HEK293 (cell line): ENCODE measurements around the gene FAM219B.

Experiments used
- GLI4 ChIP-seq: fragments of 450-650 bp; formaldehyde crosslinking; IDR thresholded peaks from 2 replicates; pipeline ENCODE4 v1.5.1; 2016; ENCODE audit warnings: missing biosample characterization, missing genetic modification characterization
- IKZF3 ChIP-seq: fragments of 450-650 bp; IDR thresholded peaks from 2 replicates; pipeline ENCODE4 v1.5.0; 2018; ENCODE audit warnings: missing biosample characterization, mild to moderate bottlenecking, missing genetic modification characterization, moderate library complexity
- KLF10 ChIP-seq: fragments of 450-650 bp; IDR thresholded peaks from 2 replicates; pipeline ENCODE4 v1.5.1; 2018; ENCODE audit warnings: missing biosample characterization, mild to moderate bottlenecking, missing genetic modification characterization
- REPIN1 ChIP-seq: fragments of 450-650 bp; formaldehyde crosslinking; IDR thresholded peaks from 2 replicates; pipeline ENCODE4 v1.5.1; 2017; ENCODE audit warnings: missing biosample characterization, missing genetic modification characterization, low read depth
- SCRT1 ChIP-seq: fragments of 450-650 bp; formaldehyde crosslinking; IDR thresholded peaks from 2 replicates; pipeline ENCODE4 v1.5.1; 2016; ENCODE audit warnings: missing biosample characterization, missing genetic modification characterization, borderline replicate concordance
- SP2 ChIP-seq: fragments of 450-650 bp; formaldehyde crosslinking; IDR thresholded peaks from 2 replicates; pipeline ENCODE4 v1.5.1; 2016; ENCODE audit warnings: missing biosample characterization, missing genetic modification characterization
- SP7 ChIP-seq: fragments of 450-650 bp; formaldehyde crosslinking; IDR thresholded peaks from 2 replicates; pipeline ENCODE4 v1.5.1; 2016; ENCODE audit warnings: missing biosample characterization, missing genetic modification characterization
- ZBTB1 ChIP-seq: fragments of 450-650 bp; formaldehyde crosslinking; IDR thresholded peaks from 2 replicates; pipeline ENCODE4 v1.5.1; 2016; ENCODE audit warnings: missing biosample characterization, missing genetic modification characterization
- ZBTB20 ChIP-seq: fragments of 450-650 bp; formaldehyde crosslinking; IDR thresholded peaks from 2 replicates; pipeline ENCODE4 v1.5.1; 2016; ENCODE audit warnings: missing biosample characterization, missing genetic modification characterization
- ZBTB21 ChIP-seq: fragments of 450-650 bp; formaldehyde crosslinking; IDR thresholded peaks from 2 replicates; pipeline ENCODE4 v1.5.1; 2017; ENCODE audit warnings: missing biosample characterization, missing genetic modification characterization
- ZEB2 ChIP-seq: fragments of 450-650 bp; formaldehyde crosslinking; IDR thresholded peaks from 2 replicates; pipeline ENCODE4 v1.5.1; 2016; ENCODE audit warnings: missing biosample characterization, missing genetic modification characterization
- ZFP69B ChIP-seq: fragments of 450-650 bp; formaldehyde crosslinking; IDR thresholded peaks from 2 replicates; pipeline ENCODE4 v1.5.1; 2016; ENCODE audit warnings: missing biosample characterization, missing genetic modification characterization
- ZNF324 ChIP-seq: fragments of 450-650 bp; formaldehyde crosslinking; IDR thresholded peaks from 2 replicates; pipeline ENCODE4 v1.5.1; 2016; ENCODE audit warnings: missing biosample characterization, missing genetic modification characterization
- ZNF423 ChIP-seq: fragments of 450-650 bp; formaldehyde crosslinking; IDR thresholded peaks from 2 replicates; pipeline ENCODE4 v1.5.1; 2016; ENCODE audit warnings: missing biosample characterization, missing genetic modification characterization
- ZNF664 ChIP-seq: fragments of 450-650 bp; formaldehyde crosslinking; IDR thresholded peaks from 2 replicates; pipeline ENCODE4 v1.5.1; 2016; ENCODE audit warnings: missing biosample characterization, missing genetic modification characterization
- ZNF76 ChIP-seq: fragments of 450-650 bp; formaldehyde crosslinking; IDR thresholded peaks from 2 replicates; pipeline ENCODE4; 2016; ENCODE audit warnings: low read depth, missing biosample characterization, missing genetic modification characterization, borderline replicate concordance
- ZNF843 ChIP-seq: fragments of 450-650 bp; formaldehyde crosslinking; IDR thresholded peaks from 2 replicates; pipeline ENCODE4 v1.5.1; 2016; ENCODE audit warnings: missing biosample characterization, missing genetic modification characterization
- ZSCAN30 ChIP-seq: fragments of 450-650 bp; IDR thresholded peaks from 2 replicates; pipeline ENCODE4 v1.5.1; 2018; ENCODE audit warnings: missing biosample characterization, mild to moderate bottlenecking, missing genetic modification characterization, moderate library complexity
- ZXDB ChIP-seq: fragments of 450-650 bp; formaldehyde crosslinking; IDR thresholded peaks from 2 replicates; pipeline ENCODE4 v1.5.1; 2016; ENCODE audit warnings: missing biosample characterization, missing genetic modification characterization
- TF ChIP-seq, protein P1 (sequence below): fragments of 450-650 bp; formaldehyde crosslinking; conservative IDR thresholded peaks from 2 replicates; pipeline ENCODE4 v1.5.1; 2016; ENCODE audit warnings: low read depth, missing biosample characterization, missing genetic modification characterization
- TF ChIP-seq, protein P2 (sequence below): fragments of 450-650 bp; formaldehyde crosslinking; IDR thresholded peaks from 2 replicates; pipeline ENCODE4 v1.5.1; 2016; ENCODE audit warnings: missing biosample characterization, missing genetic modification characterization
- TF ChIP-seq, protein P3 (sequence below): fragments of 450-650 bp; formaldehyde crosslinking; IDR thresholded peaks from 2 replicates; pipeline ENCODE4 v1.5.1; 2016; ENCODE audit warnings: missing biosample characterization, missing genetic modification characterization
- TF ChIP-seq, protein P4 (sequence below): fragments of 450-650 bp; formaldehyde crosslinking; IDR thresholded peaks from 2 replicates; pipeline ENCODE4 v1.5.1; 2017; ENCODE audit warnings: missing biosample characterization, missing genetic modification characterization
- TF ChIP-seq, protein P5 (sequence below): fragments of 450-650 bp; formaldehyde crosslinking; IDR thresholded peaks from 2 replicates; pipeline ENCODE4 v1.5.1; 2016; ENCODE audit warnings: missing biosample characterization, missing genetic modification characterization
- TF ChIP-seq, protein P6 (sequence below): fragments of 450-650 bp; formaldehyde crosslinking; IDR thresholded peaks from 2 replicates; pipeline ENCODE4 v1.5.1; 2016; ENCODE audit warnings: missing biosample characterization, missing genetic modification characterization
- TF ChIP-seq, protein P7 (sequence below): fragments of 450-650 bp; formaldehyde crosslinking; IDR thresholded peaks from 2 replicates; pipeline ENCODE4 v1.5.0; 2017; ENCODE audit warnings: missing biosample characterization, missing genetic modification characterization, borderline replicate concordance

Gene FAM219B

DNA sequence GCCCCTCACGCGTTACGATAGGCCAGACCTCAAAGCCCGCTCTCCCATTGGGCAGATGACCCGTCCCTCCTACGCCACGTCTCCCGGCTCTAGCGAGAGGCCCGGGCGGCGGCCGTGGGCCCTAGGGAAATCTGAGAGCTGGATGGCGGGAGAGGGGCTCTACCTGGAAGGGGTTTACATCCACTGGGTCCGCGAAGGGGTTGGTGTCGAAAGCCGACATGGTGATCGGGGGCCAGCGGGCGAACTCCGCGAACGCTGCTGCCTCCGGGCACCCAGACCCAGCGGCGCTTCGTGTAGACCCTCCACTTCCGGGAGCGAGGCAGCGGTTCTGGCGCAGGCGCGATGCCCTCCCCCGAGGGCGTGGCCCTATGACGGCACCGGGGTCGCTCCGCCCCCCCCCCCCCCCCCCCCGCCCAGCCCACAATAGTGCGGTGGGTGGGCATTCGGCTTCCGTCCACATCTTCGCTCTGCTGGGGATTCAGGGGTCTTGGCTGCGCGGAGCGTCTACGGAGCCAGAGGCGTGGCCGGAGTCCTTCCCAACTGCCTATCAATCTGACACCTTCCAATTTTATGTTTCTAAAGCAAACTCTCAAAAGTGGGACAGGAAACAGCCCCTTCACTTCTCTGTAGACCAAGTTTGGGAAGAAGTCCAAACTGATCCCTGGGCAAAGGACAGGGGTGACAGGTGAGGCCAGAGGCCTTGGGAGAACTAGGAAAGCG is 33.5 kb downstream of the FAM219B start, which contains the start of gene SCAMP2 (continued):
- 0 out of 2 replicates have a peak, but pooled peaks have one; percentile 7 for TF ChIP-seq SCRT1 (tag by site-specific recombination)
- peak; percentile 97 for TF ChIP-seq SP2 (tag by site-specific recombination)
- TF ChIP-seq, protein P1, sequence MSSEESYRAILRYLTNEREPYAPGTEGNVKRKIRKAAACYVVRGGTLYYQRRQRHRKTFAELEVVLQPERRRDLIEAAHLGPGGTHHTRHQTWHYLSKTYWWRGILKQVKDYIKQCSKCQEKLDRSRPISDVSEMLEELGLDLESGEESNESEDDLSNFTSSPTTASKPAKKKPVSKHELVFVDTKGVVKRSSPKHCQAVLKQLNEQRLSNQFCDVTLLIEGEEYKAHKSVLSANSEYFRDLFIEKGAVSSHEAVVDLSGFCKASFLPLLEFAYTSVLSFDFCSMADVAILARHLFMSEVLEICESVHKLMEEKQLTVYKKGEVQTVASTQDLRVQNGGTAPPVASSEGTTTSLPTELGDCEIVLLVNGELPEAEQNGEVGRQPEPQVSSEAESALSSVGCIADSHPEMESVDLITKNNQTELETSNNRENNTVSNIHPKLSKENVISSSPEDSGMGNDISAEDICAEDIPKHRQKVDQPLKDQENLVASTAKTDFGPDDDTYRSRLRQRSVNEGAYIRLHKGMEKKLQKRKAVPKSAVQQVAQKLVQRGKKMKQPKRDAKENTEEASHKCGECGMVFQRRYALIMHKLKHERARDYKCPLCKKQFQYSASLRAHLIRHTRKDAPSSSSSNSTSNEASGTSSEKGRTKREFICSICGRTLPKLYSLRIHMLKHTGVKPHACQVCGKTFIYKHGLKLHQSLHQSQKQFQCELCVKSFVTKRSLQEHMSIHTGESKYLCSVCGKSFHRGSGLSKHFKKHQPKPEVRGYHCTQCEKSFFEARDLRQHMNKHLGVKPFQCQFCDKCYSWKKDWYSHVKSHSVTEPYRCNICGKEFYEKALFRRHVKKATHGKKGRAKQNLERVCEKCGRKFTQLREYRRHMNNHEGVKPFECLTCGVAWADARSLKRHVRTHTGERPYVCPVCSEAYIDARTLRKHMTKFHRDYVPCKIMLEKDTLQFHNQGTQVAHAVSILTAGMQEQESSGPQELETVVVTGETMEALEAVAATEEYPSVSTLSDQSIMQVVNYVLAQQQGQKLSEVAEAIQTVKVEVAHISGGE, result peak; percentile 66; the same call in 1 of the 2 replicates
- TF ChIP-seq, protein P2, sequence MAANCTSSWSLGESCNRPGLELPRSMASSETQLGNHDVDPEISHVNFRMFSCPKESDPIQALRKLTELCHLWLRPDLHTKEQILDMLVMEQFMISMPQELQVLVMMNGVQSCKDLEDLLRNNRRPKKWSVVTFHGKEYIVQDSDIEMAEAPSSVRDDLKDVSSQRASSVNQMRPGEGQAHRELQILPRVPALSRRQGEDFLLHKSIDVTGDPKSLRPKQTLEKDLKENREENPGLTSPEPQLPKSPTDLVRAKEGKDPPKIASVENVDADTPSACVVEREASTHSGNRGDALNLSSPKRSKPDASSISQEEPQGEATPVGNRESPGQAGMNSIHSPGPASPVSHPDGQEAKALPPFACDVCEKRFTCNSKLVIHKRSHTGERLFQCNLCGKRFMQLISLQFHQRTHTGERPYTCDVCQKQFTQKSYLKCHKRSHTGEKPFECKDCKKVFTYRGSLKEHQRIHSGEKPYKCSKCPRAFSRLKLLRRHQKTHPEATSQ (tag by site-specific recombination), result peak; percentile 84; the same call in 1 of the 2 replicates
- TF ChIP-seq ZNF423 (tag by site-specific recombination), result peak; percentile 44; the same call in 1 of the 2 replicates
- TF ChIP-seq ZEB2 (tag by site-specific recombination), result peak; percentile 74; the same call in 1 of the 2 replicates
- TF ChIP-seq REPIN1 (tag by site-specific recombination), result peak; percentile 72; the same call in 1 of the 2 replicates
- peak; percentile 91; the same call in 1 of the 2 replicates for TF ChIP-seq ZNF324 (tag by site-specific recombination)
- TF ChIP-seq, protein P3, sequence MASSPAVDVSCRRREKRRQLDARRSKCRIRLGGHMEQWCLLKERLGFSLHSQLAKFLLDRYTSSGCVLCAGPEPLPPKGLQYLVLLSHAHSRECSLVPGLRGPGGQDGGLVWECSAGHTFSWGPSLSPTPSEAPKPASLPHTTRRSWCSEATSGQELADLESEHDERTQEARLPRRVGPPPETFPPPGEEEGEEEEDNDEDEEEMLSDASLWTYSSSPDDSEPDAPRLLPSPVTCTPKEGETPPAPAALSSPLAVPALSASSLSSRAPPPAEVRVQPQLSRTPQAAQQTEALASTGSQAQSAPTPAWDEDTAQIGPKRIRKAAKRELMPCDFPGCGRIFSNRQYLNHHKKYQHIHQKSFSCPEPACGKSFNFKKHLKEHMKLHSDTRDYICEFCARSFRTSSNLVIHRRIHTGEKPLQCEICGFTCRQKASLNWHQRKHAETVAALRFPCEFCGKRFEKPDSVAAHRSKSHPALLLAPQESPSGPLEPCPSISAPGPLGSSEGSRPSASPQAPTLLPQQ (tag by site-specific recombination), result peak; percentile 92
- TF ChIP-seq IKZF3 (tag by site-specific recombination), result no peak
- peak; percentile 88 for TF ChIP-seq ZFP69B (tag by site-specific recombination)
- no peak for TF ChIP-seq ZNF664 (tag by site-specific recombination)
- TF ChIP-seq, protein P4, sequence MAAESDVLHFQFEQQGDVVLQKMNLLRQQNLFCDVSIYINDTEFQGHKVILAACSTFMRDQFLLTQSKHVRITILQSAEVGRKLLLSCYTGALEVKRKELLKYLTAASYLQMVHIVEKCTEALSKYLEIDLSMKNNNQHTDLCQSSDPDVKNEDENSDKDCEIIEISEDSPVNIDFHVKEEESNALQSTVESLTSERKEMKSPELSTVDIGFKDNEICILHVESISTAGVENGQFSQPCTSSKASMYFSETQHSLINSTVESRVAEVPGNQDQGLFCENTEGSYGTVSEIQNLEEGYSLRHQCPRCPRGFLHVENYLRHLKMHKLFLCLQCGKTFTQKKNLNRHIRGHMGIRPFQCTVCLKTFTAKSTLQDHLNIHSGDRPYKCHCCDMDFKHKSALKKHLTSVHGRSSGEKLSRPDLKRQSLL, result peak; percentile 73
- TF ChIP-seq ZXDB (tag by site-specific recombination), result peak; percentile 93
- TF ChIP-seq KLF10 (tag by site-specific recombination), result peak; percentile 81
- no peak for TF ChIP-seq ZBTB1 (tag by site-specific recombination)
- TF ChIP-seq, protein P5, sequence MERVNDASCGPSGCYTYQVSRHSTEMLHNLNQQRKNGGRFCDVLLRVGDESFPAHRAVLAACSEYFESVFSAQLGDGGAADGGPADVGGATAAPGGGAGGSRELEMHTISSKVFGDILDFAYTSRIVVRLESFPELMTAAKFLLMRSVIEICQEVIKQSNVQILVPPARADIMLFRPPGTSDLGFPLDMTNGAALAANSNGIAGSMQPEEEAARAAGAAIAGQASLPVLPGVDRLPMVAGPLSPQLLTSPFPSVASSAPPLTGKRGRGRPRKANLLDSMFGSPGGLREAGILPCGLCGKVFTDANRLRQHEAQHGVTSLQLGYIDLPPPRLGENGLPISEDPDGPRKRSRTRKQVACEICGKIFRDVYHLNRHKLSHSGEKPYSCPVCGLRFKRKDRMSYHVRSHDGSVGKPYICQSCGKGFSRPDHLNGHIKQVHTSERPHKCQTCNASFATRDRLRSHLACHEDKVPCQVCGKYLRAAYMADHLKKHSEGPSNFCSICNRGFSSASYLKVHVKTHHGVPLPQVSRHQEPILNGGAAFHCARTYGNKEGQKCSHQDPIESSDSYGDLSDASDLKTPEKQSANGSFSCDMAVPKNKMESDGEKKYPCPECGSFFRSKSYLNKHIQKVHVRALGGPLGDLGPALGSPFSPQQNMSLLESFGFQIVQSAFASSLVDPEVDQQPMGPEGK (tag by site-specific recombination), result peak; percentile 62
- peak; percentile 85 for TF ChIP-seq ZSCAN30
- TF ChIP-seq ZNF843, result peak; percentile 36; the same call in 1 of the 2 replicates
- TF ChIP-seq GLI4 (tag by site-specific recombination), result 0 out of 2 replicates have a peak, but pooled peaks have one; percentile 48
- TF ChIP-seq, protein P6, sequence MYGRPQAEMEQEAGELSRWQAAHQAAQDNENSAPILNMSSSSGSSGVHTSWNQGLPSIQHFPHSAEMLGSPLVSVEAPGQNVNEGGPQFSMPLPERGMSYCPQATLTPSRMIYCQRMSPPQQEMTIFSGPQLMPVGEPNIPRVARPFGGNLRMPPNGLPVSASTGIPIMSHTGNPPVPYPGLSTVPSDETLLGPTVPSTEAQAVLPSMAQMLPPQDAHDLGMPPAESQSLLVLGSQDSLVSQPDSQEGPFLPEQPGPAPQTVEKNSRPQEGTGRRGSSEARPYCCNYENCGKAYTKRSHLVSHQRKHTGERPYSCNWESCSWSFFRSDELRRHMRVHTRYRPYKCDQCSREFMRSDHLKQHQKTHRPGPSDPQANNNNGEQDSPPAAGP, result peak; percentile 83
- peak; percentile 73 for TF ChIP-seq ZNF76 (tag by site-specific recombination)
- TF ChIP-seq, protein P7, sequence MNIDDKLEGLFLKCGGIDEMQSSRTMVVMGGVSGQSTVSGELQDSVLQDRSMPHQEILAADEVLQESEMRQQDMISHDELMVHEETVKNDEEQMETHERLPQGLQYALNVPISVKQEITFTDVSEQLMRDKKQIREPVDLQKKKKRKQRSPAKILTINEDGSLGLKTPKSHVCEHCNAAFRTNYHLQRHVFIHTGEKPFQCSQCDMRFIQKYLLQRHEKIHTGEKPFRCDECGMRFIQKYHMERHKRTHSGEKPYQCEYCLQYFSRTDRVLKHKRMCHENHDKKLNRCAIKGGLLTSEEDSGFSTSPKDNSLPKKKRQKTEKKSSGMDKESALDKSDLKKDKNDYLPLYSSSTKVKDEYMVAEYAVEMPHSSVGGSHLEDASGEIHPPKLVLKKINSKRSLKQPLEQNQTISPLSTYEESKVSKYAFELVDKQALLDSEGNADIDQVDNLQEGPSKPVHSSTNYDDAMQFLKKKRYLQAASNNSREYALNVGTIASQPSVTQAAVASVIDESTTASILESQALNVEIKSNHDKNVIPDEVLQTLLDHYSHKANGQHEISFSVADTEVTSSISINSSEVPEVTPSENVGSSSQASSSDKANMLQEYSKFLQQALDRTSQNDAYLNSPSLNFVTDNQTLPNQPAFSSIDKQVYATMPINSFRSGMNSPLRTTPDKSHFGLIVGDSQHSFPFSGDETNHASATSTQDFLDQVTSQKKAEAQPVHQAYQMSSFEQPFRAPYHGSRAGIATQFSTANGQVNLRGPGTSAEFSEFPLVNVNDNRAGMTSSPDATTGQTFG (tag by site-specific recombination), result no peak
- TF ChIP-seq ZBTB21, result peak; percentile 58; the same call in 1 of the 2 replicates
- TF ChIP-seq ZBTB20 (tag by site-specific recombination), result peak; percentile 91
- peak; percentile 83 for TF ChIP-seq SP7 (tag by site-specific recombination)
